HFFc6 (cell line): Measurements from ENCODE around the gene C2orf15. TPM values are rescaled to one million over a fixed set of nuclear protein-coding genes. Genes with fewer than 3 reads are reported as not detected.
"Not testable (repeated sequence)": the region's sequence is repeated elsewhere in the genome, so short reads cannot be mapped to it uniquely, and the experiment has no call there.

Experiments
- DNase-seq: peaks from one replicate; pipeline ENCODE4 v3.0.0-alpha.2; 2018
- H3K27ac Mint-ChIP-seq: 2 replicates; pipeline ENCODE4 v1.8.0; 2020; ENCODE audit warnings: mild to moderate bottlenecking, mixed read lengths
- H3K27me3 Mint-ChIP-seq: 2 replicates; pipeline ENCODE4 v1.8.0; 2021; ENCODE audit warnings: mild to moderate bottlenecking, moderate library complexity, mixed read lengths; ENCODE audit not compliant: insufficient read depth
- H3K36me3 Mint-ChIP-seq: 2 replicates; pipeline ENCODE4 v1.8.0; 2021; ENCODE audit warnings: low read depth, mixed read lengths
- H3K4me1 Mint-ChIP-seq: 2 replicates; pipeline ENCODE4 v1.8.0; 2020; ENCODE audit warnings: low read depth, mixed read lengths
- H3K4me3 Mint-ChIP-seq: 2 replicates; pipeline ENCODE4 v1.8.0; 2020; ENCODE audit warnings: mild to moderate bottlenecking, moderate library complexity, mixed read lengths
- H3K9me3 Mint-ChIP-seq: 2 replicates; pipeline ENCODE4 v1.8.0; 2020; ENCODE audit warnings: mild to moderate bottlenecking, mixed read lengths
- total RNA-seq, 6 experiments: library from RNA; stranded (reverse); fragmentation: NEBNext Ultra II Directional; extraction: Animal tissue kit (Norgen Biotek cat#: 25700); gene quantifications; 2 replicates in 1 of 6; 3 replicates in 5 of 6; pipeline ENCODE4 v1.2.3, GENCODE V29; 2021
- TF ChIP-seq, protein P1 (sequence below): fragments of 200-600 bp; sonication (generic); IDR thresholded peaks from 2 replicates; pipeline ENCODE4 v1.5.0; 2021; ENCODE audit warnings: antibody characterized with exemption, mild to moderate bottlenecking

C2orf15 gene
- total RNA-seq, 6 experiments from 2014 or later: not detected

DNA sequence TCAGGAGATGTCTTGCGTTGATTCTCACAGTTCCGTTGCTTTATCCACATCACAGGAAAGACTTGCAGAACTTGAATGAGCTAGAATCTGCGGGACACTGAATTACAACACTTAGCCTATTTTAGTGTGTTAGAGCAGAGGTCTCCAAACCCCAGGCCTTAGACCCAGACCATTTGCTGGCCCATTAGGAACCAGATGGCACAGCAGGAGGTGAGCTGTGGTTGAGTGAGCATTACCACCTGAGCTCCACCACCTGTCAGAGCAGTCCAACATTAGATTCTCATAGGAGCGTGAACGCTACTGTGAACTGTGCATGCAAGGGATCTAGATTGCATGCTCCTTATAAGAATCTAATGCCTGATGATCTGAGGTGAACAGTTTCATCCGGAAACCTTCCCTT, 43.3 kb downstream of the C2orf15 start:
- Mint-ChIP-seq H3K36me3 (peaks cover 8% of the 10 kb centered on the region), H3K4me3 (no peak overlapping the region), H3K9me3 (no peaks in the 10 kb centered on the region), H3K27me3 (no peaks in the 10 kb centered on the region), H3K27ac (no peak overlapping the region), H3K4me1 (peaks cover 28% of the 10 kb centered on the region)
- no peak for DNase-seq
- TF ChIP-seq, protein P1, sequence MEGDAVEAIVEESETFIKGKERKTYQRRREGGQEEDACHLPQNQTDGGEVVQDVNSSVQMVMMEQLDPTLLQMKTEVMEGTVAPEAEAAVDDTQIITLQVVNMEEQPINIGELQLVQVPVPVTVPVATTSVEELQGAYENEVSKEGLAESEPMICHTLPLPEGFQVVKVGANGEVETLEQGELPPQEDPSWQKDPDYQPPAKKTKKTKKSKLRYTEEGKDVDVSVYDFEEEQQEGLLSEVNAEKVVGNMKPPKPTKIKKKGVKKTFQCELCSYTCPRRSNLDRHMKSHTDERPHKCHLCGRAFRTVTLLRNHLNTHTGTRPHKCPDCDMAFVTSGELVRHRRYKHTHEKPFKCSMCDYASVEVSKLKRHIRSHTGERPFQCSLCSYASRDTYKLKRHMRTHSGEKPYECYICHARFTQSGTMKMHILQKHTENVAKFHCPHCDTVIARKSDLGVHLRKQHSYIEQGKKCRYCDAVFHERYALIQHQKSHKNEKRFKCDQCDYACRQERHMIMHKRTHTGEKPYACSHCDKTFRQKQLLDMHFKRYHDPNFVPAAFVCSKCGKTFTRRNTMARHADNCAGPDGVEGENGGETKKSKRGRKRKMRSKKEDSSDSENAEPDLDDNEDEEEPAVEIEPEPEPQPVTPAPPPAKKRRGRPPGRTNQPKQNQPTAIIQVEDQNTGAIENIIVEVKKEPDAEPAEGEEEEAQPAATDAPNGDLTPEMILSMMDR: no peak

DNA sequence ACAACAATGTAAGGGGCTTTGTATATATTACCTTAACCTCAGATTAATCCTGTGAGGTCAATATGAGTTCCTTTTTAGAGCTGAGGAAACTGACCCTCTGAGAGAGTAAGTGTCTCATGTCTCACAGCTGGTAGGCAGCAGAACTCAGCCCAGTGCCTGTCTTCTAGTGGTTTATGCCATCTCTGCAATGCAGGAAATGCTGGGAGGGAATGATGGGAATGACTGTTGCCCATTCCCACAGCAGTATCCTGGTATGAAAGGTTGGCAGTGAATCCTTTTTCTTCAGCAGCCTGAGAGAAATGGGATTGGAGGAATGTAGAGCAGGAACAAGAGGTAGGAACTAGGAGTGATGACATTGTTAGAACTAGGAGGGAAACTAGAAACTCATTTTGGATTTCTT, 45.5 kb downstream of the C2orf15 start:
- Mint-ChIP-seq H3K27me3 (no peaks in the 10 kb centered on the region; the same call in 1 of the 2 replicates), H3K9me3 (no peaks in the 10 kb centered on the region), H3K27ac (no peak overlapping the region), H3K4me1 (peaks cover 13% of the 10 kb centered on the region), H3K36me3 (peaks cover 20% of the 10 kb centered on the region), H3K4me3 (no peak overlapping the region)
- DNase-seq: no peak
- TF ChIP-seq, protein P1: no peak

- TF ChIP-seq, protein P1: no peak
- no peaks in the 10 kb centered on the region; the same call in 1 of the 2 replicates for H3K27me3 Mint-ChIP-seq
- no peak overlapping the region for H3K27ac Mint-ChIP-seq
- peaks cover 5% of the 10 kb centered on the region; the same call in 1 of the 2 replicates for H3K4me1 Mint-ChIP-seq
- H3K36me3 Mint-ChIP-seq: peaks cover 31% of the 10 kb centered on the region
- no peak overlapping the region for H3K4me3 Mint-ChIP-seq
- DNase-seq: no peak
- H3K9me3 Mint-ChIP-seq: no peaks in the 10 kb centered on the region
Measured at GRCh38 chr2:99188357-99188756, 46.9 kb downstream of the C2orf15 start.

- H3K27ac Mint-ChIP-seq: no peak overlapping the region
- no peaks in the 10 kb centered on the region for H3K4me1 Mint-ChIP-seq
- TF ChIP-seq, protein P1: peak; percentile 39
- no peaks in the 10 kb centered on the region for H3K9me3 Mint-ChIP-seq
- no peak overlapping the region for H3K4me3 Mint-ChIP-seq
- no peaks in the 10 kb centered on the region; the same call in 1 of the 2 replicates for H3K27me3 Mint-ChIP-seq
- DNase-seq: no peak
- peaks cover 35% of the 10 kb centered on the region for H3K36me3 Mint-ChIP-seq
Measured at GRCh38 chr2:99190548-99190947, 49.0 kb downstream of the C2orf15 start.

DNA sequence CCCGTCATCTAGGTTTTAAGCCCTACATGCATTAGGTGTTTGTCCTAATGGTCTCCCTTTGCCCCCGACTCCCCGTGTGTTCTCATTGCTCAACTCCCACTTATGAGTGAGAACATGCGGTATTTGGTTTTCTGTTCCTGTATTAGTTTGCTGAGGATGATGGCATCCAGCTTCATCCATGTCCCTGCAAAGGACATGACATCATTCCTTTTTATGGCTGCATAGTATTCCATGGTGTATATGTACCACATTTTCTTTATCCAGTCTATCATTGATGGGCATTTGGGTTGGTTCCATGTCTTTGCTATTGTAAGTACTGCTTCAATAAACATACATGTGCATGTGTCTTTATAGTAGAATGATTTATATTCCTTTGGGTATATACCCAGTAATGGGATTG, 50.9 kb downstream of the C2orf15 start:
- H3K27ac Mint-ChIP-seq, H3K27me3 Mint-ChIP-seq, H3K4me1 Mint-ChIP-seq, H3K4me3 Mint-ChIP-seq, H3K9me3 Mint-ChIP-seq, DNase-seq: not testable (repeated sequence)
- H3K36me3 Mint-ChIP-seq: peaks cover 41% of the 10 kb centered on the region

DNA sequence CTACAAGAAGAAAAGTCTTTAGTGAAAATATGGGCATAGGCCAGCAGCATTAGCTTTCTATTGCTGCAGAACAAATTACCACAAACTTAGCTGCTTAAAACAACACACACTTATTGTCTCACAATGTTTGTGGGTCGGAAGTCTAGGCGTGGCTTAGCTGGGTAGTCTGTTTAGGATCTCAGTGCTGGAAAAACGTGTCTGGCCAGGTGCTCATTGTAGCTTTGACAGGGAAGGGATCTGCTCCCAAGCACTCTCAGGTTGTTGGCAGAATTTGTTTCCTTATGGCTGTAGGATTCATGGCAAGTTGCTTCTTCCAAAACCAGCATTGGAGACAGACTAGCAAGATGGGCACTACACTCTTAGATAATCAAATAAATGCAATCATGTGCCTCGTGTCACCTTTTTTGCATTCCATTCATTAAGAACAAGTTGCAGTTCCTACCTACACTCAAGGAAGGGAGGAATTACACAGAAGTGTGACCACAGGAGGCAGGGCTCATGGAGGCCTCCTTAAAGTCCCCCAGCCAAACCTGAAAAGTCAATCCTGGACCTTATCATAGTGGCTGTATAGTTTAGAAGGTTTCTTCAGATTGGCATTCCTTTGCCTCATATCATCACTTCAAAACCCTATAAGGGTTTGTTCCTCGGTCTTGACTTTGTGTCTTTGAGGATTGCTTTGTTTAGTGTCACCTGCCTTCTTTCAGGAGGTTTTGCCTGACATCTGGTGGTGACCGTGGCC, 56.8 kb downstream of the C2orf15 start:
- TF ChIP-seq, protein P1: no peak
- Mint-ChIP-seq H3K27ac (no peak overlapping the region), H3K4me3 (no peak overlapping the region), H3K27me3 (no peaks in the 10 kb centered on the region), H3K36me3 (peaks cover 19% of the 10 kb centered on the region), H3K4me1 (no peaks in the 10 kb centered on the region), H3K9me3 (no peaks in the 10 kb centered on the region)
- no peak for DNase-seq
